HG03460 (cell line): ENCODE results near the gene GPT2.
"Not testable (repeated sequence)": the region's sequence is repeated elsewhere in the genome, so short reads cannot be mapped to it uniquely, and the experiment has no call there.

Experiments used
- ATAC-seq: cut with Tn5 transposase; IDR thresholded peaks from one replicate; pipeline ENCODE4 v1.9.1; 2021; ENCODE audit not compliant: unreplicated experiment

The GPT2 gene

GRCh38 chr16:46920402-46921068 lies 36.4 kb downstream of the GPT2 start:
- ATAC-seq = no peak

DNA sequence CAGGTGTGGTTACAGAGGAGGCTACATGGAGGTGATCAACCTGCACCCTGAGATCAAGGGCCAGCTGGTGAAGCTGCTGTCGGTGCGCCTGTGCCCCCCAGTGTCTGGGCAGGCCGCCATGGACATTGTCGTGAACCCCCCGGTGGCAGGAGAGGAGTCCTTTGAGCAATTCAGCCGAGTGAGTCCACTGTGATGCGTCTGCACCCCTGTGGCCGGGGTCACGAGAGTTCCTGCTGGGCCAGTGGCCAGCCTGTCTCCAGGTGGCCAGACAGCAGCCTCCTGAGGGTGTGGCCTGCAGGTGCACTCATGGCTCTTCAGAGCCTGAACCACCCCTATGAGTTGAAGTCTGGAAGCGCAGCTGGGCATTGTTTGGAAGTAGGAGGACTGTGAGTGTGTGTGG lies 38.1 kb downstream of the GPT2 start:
- ATAC-seq = no peak

- no peak for ATAC-seq
These were observed 39.5 kb downstream of the GPT2 start for GRCh38 chr16:46923513-46924295.

DNA sequence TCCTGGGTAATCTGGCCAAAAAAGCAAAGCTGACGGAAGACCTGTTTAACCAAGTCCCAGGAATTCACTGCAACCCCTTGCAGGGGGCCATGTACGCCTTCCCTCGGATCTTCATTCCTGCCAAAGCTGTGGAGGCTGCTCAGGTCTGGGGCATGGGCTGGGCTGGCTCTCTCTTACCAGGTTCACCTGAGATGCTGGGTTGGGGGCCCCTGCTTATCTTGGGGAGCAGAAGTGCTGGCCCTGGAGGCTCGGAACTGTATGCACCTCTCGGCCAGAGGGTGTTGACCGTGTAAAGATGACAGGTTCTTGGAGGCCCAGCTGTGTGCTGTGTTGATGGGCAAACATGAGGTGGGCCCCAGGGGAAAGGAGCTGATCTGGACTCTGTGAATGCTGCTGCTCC lies 40.2 kb downstream of the GPT2 start:
- ATAC-seq = no peak

DNA sequence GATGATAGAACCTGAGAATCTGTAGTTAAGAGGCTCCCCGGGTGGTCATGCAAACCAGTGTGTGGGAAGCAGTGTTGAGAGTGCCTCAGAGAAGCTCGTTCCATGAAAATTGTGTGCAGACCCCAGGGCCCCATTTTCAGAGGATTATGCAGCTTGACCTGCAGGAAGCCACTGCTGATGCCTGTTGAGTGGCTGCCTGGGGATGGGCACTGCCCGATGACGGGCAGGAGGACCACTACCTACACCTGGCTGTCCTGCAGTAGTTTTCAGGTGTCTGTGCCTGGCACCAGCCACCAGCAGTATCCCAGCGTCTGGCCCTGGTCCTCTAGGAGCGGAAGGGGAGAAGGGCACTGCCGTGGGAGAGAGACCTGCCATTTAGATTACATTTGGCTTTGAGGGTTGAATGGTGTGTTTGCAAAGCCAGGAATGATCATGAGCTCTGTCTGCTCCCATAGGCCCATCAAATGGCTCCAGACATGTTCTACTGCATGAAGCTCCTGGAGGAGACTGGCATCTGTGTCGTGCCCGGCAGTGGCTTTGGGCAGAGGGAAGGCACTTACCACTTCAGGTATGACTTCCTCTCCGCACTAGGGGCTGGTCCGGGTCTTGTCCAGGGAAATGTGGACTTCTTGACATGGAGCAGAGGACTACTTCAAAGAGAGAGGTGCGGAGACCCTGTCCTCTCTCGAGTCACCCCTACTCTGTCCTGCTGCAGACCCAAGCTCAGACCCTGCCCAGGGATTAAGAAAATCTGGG lies 42.5 kb downstream of the GPT2 start:
- ATAC-seq = no peak

DNA sequence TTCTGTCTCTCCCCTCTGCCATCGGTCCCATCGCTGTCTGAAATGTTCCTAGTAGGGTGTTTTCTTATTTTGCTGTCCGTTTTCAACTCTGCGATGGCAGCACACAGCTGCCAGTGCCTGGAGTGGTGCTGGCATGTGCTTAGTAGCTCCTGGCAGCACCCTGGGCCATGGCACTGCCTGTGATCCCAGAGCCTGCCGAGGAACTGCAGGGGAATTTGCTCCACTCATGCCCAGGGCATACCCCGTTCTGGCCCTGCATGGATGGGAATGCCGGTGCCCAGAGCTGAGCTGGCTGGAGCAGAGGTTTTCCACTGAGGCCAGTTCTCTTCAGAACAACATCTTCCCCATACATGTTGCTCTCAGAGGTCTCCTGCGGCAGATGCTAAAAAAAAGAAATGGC lies 43.1 kb downstream of the GPT2 start:
- no peak for ATAC-seq

DNA sequence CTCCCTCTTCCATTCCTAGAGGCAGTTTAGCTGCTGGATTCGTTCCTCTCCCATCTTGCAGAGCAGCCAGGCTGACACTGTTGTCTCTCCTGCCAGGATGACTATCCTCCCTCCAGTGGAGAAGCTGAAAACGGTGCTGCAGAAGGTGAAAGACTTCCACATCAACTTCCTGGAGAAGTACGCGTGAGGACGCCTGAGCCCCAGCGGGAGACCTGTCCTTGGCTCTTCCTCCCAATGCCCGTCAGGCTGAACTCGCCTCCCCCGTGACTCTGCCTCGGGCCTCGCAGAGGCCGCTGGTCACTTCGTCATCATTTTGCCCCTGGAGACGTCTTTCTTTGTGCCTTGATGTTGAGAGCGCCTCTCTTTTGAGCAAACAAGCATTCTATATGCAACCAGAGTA lies 44.6 kb downstream of the GPT2 start:
- no peak for ATAC-seq

DNA sequence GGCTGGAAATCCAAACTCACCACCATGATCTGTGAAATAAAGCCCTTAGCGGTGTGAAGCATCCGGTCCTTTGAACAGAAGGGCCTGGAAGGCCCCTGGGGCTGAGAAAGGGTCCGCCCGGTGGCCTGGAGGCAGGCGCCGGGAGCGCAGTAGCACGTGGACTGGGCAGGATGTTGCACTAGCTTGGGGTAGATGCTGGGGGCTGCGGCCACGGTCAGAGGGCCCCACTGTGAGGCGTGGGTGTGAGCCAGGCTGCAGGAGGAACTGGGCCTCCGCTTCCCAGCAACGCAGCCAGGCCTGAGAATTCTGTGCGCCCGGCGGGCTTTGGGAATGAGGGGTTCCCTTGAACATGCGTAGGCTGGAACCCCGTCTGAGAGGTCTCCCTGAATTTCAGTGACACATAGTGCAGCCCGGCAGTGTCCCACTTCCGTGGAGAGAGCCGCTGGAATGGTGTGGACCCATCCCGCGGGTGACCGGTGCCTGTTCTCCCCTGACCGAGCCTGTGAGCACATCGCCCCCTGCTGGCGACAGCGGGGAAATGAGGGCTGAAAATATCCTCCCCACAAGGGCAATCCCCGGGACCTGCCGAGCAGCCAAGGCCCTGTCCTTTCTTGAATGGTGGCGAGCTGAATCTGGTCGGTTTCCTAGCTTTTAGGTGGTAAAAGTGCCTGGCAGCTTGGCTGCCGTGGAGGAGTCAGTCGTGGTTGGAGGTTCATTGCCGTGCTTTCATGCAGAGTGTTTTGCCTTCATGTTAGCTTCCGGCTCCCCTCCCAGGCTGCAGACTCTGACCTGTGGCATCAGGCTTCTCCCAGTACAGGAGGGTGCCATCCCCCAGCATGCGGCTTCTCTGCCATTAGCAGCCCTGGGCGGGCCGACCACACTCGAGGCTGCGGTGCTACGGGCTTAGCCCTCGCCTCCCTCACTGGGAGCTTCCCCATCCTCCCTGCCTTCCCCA lies 45.5 kb downstream of the GPT2 start:
- no peak for ATAC-seq

DNA sequence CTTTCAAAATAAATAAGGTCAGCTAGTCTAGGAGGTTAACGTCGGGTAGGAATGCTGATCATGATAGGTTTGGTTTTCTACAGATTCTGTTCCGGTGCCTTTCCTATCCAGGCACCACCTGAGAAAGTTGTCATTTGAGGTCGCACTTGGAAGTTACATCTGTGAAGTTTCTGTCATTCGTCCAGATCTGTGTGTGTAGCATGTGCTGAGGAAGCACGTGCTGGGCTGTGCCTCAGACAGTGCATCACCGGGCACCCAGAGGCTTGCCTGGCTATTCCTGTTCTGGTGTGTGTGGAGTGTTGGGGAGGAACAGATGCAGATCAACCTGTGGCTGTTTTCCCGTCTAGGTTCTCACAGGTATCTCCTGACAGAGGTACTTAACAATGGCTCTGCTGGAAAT lies 46.7 kb downstream of the GPT2 start:
- ATAC-seq = no peak

- ATAC-seq = no peak
These were observed 48.6 kb downstream of the GPT2 start for GRCh38 chr16:46932802-46933201.

- no peak for ATAC-seq
These were observed 53.4 kb downstream of the GPT2 start for GRCh38 chr16:46937536-46937935.

GRCh38 chr16:46944713-46945112 lies 60.6 kb downstream of the GPT2 start:
- ATAC-seq = not testable (repeated sequence)

GRCh38 chr16:46947900-46948547 lies 63.9 kb downstream of the GPT2 start:
- peak; percentile 81 for ATAC-seq

- ATAC-seq = no peak
These were observed 64.5 kb downstream of the GPT2 start for GRCh38 chr16:46948548-46949166.

- ATAC-seq = no peak
These were observed 65.2 kb downstream of the GPT2 start for GRCh38 chr16:46949241-46949892.

- no peak for ATAC-seq
These were observed 65.8 kb downstream of the GPT2 start for GRCh38 chr16:46950009-46950408.

DNA sequence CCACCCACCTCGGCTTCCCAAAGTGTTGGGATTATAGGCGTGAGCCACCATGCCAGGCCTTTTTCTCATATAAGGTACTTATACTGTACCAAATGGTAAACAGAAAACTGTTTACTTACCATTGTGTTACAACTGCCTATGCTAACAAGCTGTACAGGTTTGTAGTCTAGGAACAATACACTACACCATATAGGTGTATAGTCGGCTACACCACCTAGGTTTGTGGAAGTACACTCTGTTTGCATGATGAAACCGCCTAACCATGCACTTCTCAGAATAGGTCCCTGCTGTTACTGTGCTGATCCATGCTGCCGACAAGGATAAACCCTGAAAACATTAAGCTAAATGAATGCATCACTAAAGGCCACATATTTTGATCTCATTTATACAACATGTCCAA lies 70.4 kb downstream of the GPT2 start:
- ATAC-seq = no peak

GRCh38 chr16:46961373-46962353 lies 77.5 kb downstream of the GPT2 start:
- no peak for ATAC-seq
